ENCODE results near the gene NTSR1.

- TF ChIP-seq, protein P1, sequence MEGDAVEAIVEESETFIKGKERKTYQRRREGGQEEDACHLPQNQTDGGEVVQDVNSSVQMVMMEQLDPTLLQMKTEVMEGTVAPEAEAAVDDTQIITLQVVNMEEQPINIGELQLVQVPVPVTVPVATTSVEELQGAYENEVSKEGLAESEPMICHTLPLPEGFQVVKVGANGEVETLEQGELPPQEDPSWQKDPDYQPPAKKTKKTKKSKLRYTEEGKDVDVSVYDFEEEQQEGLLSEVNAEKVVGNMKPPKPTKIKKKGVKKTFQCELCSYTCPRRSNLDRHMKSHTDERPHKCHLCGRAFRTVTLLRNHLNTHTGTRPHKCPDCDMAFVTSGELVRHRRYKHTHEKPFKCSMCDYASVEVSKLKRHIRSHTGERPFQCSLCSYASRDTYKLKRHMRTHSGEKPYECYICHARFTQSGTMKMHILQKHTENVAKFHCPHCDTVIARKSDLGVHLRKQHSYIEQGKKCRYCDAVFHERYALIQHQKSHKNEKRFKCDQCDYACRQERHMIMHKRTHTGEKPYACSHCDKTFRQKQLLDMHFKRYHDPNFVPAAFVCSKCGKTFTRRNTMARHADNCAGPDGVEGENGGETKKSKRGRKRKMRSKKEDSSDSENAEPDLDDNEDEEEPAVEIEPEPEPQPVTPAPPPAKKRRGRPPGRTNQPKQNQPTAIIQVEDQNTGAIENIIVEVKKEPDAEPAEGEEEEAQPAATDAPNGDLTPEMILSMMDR (conservative IDR thresholded peaks at IDR 0.05 in 1 of 2, IDR thresholded peaks at IDR 0.05 in 1 of 2; ENCODE audit: extremely low read depth in 1 of 2, insufficient read depth in 1 of 2, low read depth in 1 of 2, low read length in 2 of 2): no peak
- TF ChIP-seq EZH2 (IDR thresholded peaks at IDR 0.05; ENCODE audit: borderline replicate concordance, low read length): no peak
These were observed 49.7 kb downstream of the NTSR1 start for GRCh38 chr20:62758226-62758912.

Measured in mammary epithelial cell (primary cell).